HUES48 (cell line): ENCODE data around the gene CD36.

Source experiments
- H3K27ac ChIP-seq: one replicate; pipeline ENCODE4 v1.7.0; 2013; ENCODE audit warnings: low read depth, low read length, inconsistent platforms
- H3K27me3 ChIP-seq: 2 replicates; pipeline ENCODE4 v1.6.1; 2013; ENCODE audit warnings: mild to moderate bottlenecking, low read length; ENCODE audit not compliant: control insufficient read depth, insufficient read depth
- H3K36me3 ChIP-seq: 2 replicates; pipeline ENCODE4 v1.6.1; 2013; ENCODE audit warnings: low read length; ENCODE audit not compliant: control insufficient read depth, insufficient read depth
- H3K4me1 ChIP-seq: 2 replicates; pipeline ENCODE4 v1.6.1; 2013; ENCODE audit warnings: mild to moderate bottlenecking, low read length; ENCODE audit not compliant: control insufficient read depth, insufficient read depth
- H3K4me3 ChIP-seq: 2 replicates; pipeline ENCODE4 v1.5.1; 2013; ENCODE audit warnings: mild to moderate bottlenecking, low read depth, low read length
- H3K9ac ChIP-seq: 2 replicates; pipeline ENCODE4 v1.6.1; 2013; ENCODE audit warnings: mild to moderate bottlenecking, low read depth, low read length, moderate library complexity
- H3K9me3 ChIP-seq: 2 replicates; pipeline ENCODE4 v1.6.1; 2013; ENCODE audit warnings: low read length; ENCODE audit not compliant: control insufficient read depth, insufficient read depth

CD36 gene

GRCh38 chr7:80639011-80639410, 569 bp downstream of the CD36 start:
- H3K9me3 ChIP-seq: no peaks in the 10 kb centered on the region
- no peaks in the 10 kb centered on the region for H3K36me3 ChIP-seq
- H3K27ac ChIP-seq: no peak overlapping the region
- H3K9ac ChIP-seq: no peak overlapping the region
- H3K27me3 ChIP-seq: no peaks in the 10 kb centered on the region
- peaks cover 4% of the 10 kb centered on the region; the same call in 1 of the 2 replicates for H3K4me1 ChIP-seq
- H3K4me3 ChIP-seq: no peak overlapping the region

GRCh38 chr7:80640846-80641245, 2.4 kb downstream of the CD36 start:
- H3K9ac ChIP-seq: no peak overlapping the region
- H3K27ac ChIP-seq: no peak overlapping the region
- H3K27me3 ChIP-seq: no peaks in the 10 kb centered on the region
- H3K9me3 ChIP-seq: no peaks in the 10 kb centered on the region
- H3K36me3 ChIP-seq: no peaks in the 10 kb centered on the region
- no peak overlapping the region for H3K4me3 ChIP-seq
- H3K4me1 ChIP-seq: peaks cover 4% of the 10 kb centered on the region; the same call in 1 of the 2 replicates

GRCh38 chr7:80641548-80641947, 3.1 kb downstream of the CD36 start:
- Histone ChIP-seq H3K9ac (no peak overlapping the region), H3K4me3 (no peak overlapping the region), H3K27ac (no peak overlapping the region), H3K4me1 (peaks cover 4% of the 10 kb centered on the region; the same call in 1 of the 2 replicates), H3K27me3 (no peaks in the 10 kb centered on the region), H3K9me3 (no peaks in the 10 kb centered on the region), H3K36me3 (no peaks in the 10 kb centered on the region)

DNA sequence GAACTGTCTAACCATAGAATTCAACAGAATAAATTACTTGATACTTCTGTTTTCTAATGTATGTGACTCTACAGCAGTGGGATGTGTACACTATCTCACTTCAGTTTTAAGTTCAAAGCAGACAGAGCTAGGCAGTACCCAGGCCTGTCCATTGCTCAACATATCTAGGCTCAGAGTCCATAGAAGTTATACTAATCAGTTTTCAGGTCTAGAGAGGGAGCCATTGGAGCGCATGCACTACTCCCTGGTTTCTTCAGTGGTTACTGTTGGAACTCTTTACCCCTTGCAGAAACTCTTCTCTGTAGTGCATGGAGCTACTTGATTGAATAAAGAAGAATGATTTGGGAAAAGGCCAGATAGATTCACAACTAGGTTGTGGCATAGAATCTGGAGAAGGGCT, 4.4 kb downstream of the CD36 start:
- no peaks in the 10 kb centered on the region for H3K9me3 ChIP-seq
- H3K27ac ChIP-seq: no peak overlapping the region

GRCh38 chr7:80643336-80643915, 5.0 kb downstream of the CD36 start:
- H3K9me3 ChIP-seq: no peaks in the 10 kb centered on the region
- no peaks in the 10 kb centered on the region for H3K36me3 ChIP-seq
- H3K9ac ChIP-seq: no peak overlapping the region
- H3K4me3 ChIP-seq: no peak overlapping the region
- peaks cover 4% of the 10 kb centered on the region; the same call in 1 of the 2 replicates for H3K4me1 ChIP-seq
- H3K27ac ChIP-seq: no peak overlapping the region
- H3K27me3 ChIP-seq: no peaks in the 10 kb centered on the region

More for the DNA sequence above, 4.4 kb downstream of the CD36 start:
- Histone ChIP-seq H3K36me3 (no peaks in the 10 kb centered on the region), H3K9ac (no peak overlapping the region), H3K4me3 (no peak overlapping the region), H3K27me3 (no peaks in the 10 kb centered on the region), H3K4me1 (peaks cover 4% of the 10 kb centered on the region; the same call in 1 of the 2 replicates)

GRCh38 chr7:80644054-80644453, 5.6 kb downstream of the CD36 start:
- H3K36me3 ChIP-seq: no peaks in the 10 kb centered on the region
- no peak overlapping the region for H3K9ac ChIP-seq
- no peaks in the 10 kb centered on the region for H3K4me1 ChIP-seq
- no peaks in the 10 kb centered on the region for H3K9me3 ChIP-seq
- H3K4me3 ChIP-seq: no peak overlapping the region
- H3K27ac ChIP-seq: no peak overlapping the region
- no peaks in the 10 kb centered on the region for H3K27me3 ChIP-seq

GRCh38 chr7:80646083-80646865, 7.8 kb downstream of the CD36 start:
- Histone ChIP-seq H3K9me3 (no peaks in the 10 kb centered on the region), H3K27me3 (no peaks in the 10 kb centered on the region), H3K4me3 (no peak overlapping the region), H3K4me1 (no peaks in the 10 kb centered on the region), H3K36me3 (no peaks in the 10 kb centered on the region), H3K27ac (no peak overlapping the region), H3K9ac (no peak overlapping the region)

GRCh38 chr7:80647436-80647835, 9.0 kb downstream of the CD36 start:
- no peak overlapping the region for H3K4me3 ChIP-seq
- no peak overlapping the region for H3K9ac ChIP-seq
- no peaks in the 10 kb centered on the region for H3K36me3 ChIP-seq
- H3K9me3 ChIP-seq: no peaks in the 10 kb centered on the region
- no peaks in the 10 kb centered on the region for H3K27me3 ChIP-seq
- no peak overlapping the region for H3K27ac ChIP-seq
- no peaks in the 10 kb centered on the region for H3K4me1 ChIP-seq

DNA sequence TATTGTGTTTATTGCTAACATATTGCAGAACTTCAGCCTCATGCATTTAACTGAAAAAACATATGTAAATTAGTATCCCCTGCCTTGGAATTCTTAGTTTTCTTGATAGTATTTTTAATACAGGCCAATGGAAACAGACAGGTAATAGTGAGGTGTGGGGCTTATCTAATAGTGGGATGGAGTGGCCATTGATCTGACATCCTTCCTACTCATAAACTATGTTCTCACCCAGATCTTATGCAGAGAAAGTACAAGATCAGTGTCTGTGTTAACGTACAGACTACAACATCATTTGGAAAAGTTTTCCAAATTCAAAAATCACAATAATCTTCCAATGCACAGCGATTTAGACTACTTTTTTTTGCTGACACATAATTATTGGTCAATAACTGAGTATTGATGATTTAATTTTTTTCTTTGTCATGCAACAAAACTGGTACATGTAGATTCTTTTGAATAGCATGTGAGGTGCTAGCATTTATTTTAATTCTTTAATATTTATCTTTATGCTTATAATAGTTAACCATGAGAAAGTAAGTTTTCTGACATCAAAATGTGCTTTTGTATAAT, 9.7 kb downstream of the CD36 start:
- H3K9me3 ChIP-seq: no peaks in the 10 kb centered on the region
- H3K36me3 ChIP-seq: no peaks in the 10 kb centered on the region
- no peaks in the 10 kb centered on the region for H3K27me3 ChIP-seq
- H3K27ac ChIP-seq: no peak overlapping the region
- H3K4me1 ChIP-seq: no peaks in the 10 kb centered on the region
- no peak overlapping the region for H3K9ac ChIP-seq
- H3K4me3 ChIP-seq: no peak overlapping the region

- Histone ChIP-seq H3K9me3 (no peaks in the 10 kb centered on the region), H3K9ac (no peak overlapping the region), H3K4me3 (no peak overlapping the region), H3K4me1 (no peaks in the 10 kb centered on the region), H3K27ac (no peak overlapping the region), H3K36me3 (no peaks in the 10 kb centered on the region), H3K27me3 (no peaks in the 10 kb centered on the region)
Observed at GRCh38 chr7:80649011-80649410, 10.6 kb downstream of the CD36 start.

- H3K4me1 ChIP-seq: no peaks in the 10 kb centered on the region
- H3K27ac ChIP-seq: no peak overlapping the region
- H3K27me3 ChIP-seq: no peaks in the 10 kb centered on the region
- no peak overlapping the region for H3K9ac ChIP-seq
- no peak overlapping the region for H3K4me3 ChIP-seq
- no peaks in the 10 kb centered on the region for H3K36me3 ChIP-seq
- H3K9me3 ChIP-seq: no peaks in the 10 kb centered on the region
Observed at GRCh38 chr7:80650030-80650429, 11.6 kb downstream of the CD36 start.
